ENCODE results near the gene SZRD1. TPM values are rescaled to one million over a fixed set of nuclear protein-coding genes. Genes with fewer than 3 reads are reported as not detected.

The SZRD1 gene
- total and polyA plus RNA-seq, 2 donors (not counting 1 experiment from before 2014, with no cell fraction given), result 92.4 to 110 TPM

GRCh38 chr1:16338961-16339360, 28.1 kb upstream of the SZRD1 start:
- peaks cover 22% of the 10 kb centered on the region for H3K4me1 Mint-ChIP-seq
- Histone ChIP-seq H3K9ac (ENCODE audit: low read length) (no peak overlapping the region), H3K4me1 (ENCODE audit: control insufficient read depth in 2 of 2, insufficient read depth in 2 of 2, low read length in 2 of 2) (peaks cover 0 to 11% of the 10 kb centered on the region in 2 donors), H3K27me3 (replicated peaks in 1 of 4; ENCODE audit: control extremely low read depth in 1 of 4, control insufficient read depth in 3 of 4, insufficient read depth in 4 of 4, low read length in 3 of 4) (no peaks in the 10 kb centered on the region), H2AFZ (ENCODE audit: insufficient read depth, low read depth, low read length, poor library complexity, severe bottlenecking) (no peak overlapping the region), H3K27ac (ENCODE audit: low read length in 2 of 2) (no peak overlapping the region), H3K4me3 (ENCODE audit: control extremely low read depth in 1 of 5, extremely low read depth in 1 of 5, insufficient read depth in 1 of 5, low read depth in 2 of 5, low read length in 4 of 5) (no peak overlapping the region), H3K79me2 (ENCODE audit: control insufficient read depth, insufficient read depth, low read length) (peaks cover 97% of the 10 kb centered on the region), H3K4me2 (replicated peaks; ENCODE audit: low read depth, low read length, poor library complexity, severe bottlenecking) (no peak overlapping the region), H3K36me3 (replicated peaks in 1 of 2; ENCODE audit: control extremely low read depth in 1 of 2, control insufficient read depth in 1 of 2, extremely low read depth in 1 of 2, insufficient read depth in 2 of 2, low read length in 1 of 2) (peaks cover 0 to 3% of the 10 kb centered on the region in 2 experiments), H4K20me1 (ENCODE audit: control insufficient read depth, insufficient read depth, low read length, poor library complexity, severe bottlenecking) (peaks cover 78% of the 10 kb centered on the region), H3K9me3 (ENCODE audit: control extremely low read depth in 1 of 3, control insufficient read depth in 2 of 3, insufficient read depth in 1 of 3, low read length in 2 of 3) (no peaks in the 10 kb centered on the region)
- no peak overlapping the region for H3K4me3 Mint-ChIP-seq
- DNase-seq (no peak), ATAC-seq (ENCODE audit: low read depth) (no peak)
- ChIA-PET POLR2A (no interaction called here), CTCF (no interaction called here)
- H3K9me3 Mint-ChIP-seq (ENCODE audit: insufficient read depth), result no peaks in the 10 kb centered on the region
- intact Hi-C loops (cut with micrococcal nuclease), result no loop called here
- 100% methylated on average over 3 of the region's 5 CpGs for WGBS (ENCODE audit: insufficient coverage)
- H3K27me3 Mint-ChIP-seq, result no peaks in the 10 kb centered on the region
- TF ChIP-seq, protein P1, sequence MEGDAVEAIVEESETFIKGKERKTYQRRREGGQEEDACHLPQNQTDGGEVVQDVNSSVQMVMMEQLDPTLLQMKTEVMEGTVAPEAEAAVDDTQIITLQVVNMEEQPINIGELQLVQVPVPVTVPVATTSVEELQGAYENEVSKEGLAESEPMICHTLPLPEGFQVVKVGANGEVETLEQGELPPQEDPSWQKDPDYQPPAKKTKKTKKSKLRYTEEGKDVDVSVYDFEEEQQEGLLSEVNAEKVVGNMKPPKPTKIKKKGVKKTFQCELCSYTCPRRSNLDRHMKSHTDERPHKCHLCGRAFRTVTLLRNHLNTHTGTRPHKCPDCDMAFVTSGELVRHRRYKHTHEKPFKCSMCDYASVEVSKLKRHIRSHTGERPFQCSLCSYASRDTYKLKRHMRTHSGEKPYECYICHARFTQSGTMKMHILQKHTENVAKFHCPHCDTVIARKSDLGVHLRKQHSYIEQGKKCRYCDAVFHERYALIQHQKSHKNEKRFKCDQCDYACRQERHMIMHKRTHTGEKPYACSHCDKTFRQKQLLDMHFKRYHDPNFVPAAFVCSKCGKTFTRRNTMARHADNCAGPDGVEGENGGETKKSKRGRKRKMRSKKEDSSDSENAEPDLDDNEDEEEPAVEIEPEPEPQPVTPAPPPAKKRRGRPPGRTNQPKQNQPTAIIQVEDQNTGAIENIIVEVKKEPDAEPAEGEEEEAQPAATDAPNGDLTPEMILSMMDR (IDR thresholded peaks at IDR 0.05), result no peak
- TF ChIP-seq EZH2 (IDR thresholded peaks at IDR 0.05; ENCODE audit: borderline replicate concordance, insufficient read depth, low read depth, low read length, poor library complexity, severe bottlenecking), result no peak
- H3K27ac Mint-ChIP-seq, result no peak overlapping the region

GRCh38 chr1:16340673-16341072, 26.4 kb upstream of the SZRD1 start:
- no peak for DNase-seq
- no peak overlapping the region for H3K4me2 ChIP-seq (replicated peaks; ENCODE audit: low read depth, low read length, poor library complexity, severe bottlenecking)
- no peaks in the 10 kb centered on the region for H3K9me3 ChIP-seq (ENCODE audit: control extremely low read depth in 1 of 3, control insufficient read depth in 2 of 3, insufficient read depth in 1 of 3, low read length in 2 of 3)
- peaks cover 97% of the 10 kb centered on the region for H3K79me2 ChIP-seq (ENCODE audit: control insufficient read depth, insufficient read depth, low read length)
- no peak overlapping the region for H2AFZ ChIP-seq (ENCODE audit: insufficient read depth, low read depth, low read length, poor library complexity, severe bottlenecking)
- no peak overlapping the region for H3K9ac ChIP-seq (ENCODE audit: low read length)
- ATAC-seq (ENCODE audit: low read depth), result no peak
- intact Hi-C loops (cut with micrococcal nuclease), result no loop called here
- no CpG with 5 or more reads among the region's 1 CpG for WGBS (ENCODE audit: insufficient coverage)
- H3K4me3 Mint-ChIP-seq, result no peak overlapping the region
- TF ChIP-seq EZH2 (IDR thresholded peaks at IDR 0.05; ENCODE audit: borderline replicate concordance, insufficient read depth, low read depth, low read length, poor library complexity, severe bottlenecking), result no peak
- TF ChIP-seq, protein P1 (IDR thresholded peaks at IDR 0.05), result no peak
- H3K27ac ChIP-seq (ENCODE audit: low read length in 2 of 2), result no peak overlapping the region
- no peaks in the 10 kb centered on the region for H3K27me3 Mint-ChIP-seq
- H3K36me3 ChIP-seq (replicated peaks in 1 of 2; ENCODE audit: control extremely low read depth in 1 of 2, control insufficient read depth in 1 of 2, extremely low read depth in 1 of 2, insufficient read depth in 2 of 2, low read length in 1 of 2), result peaks cover 0 to 3% of the 10 kb centered on the region in 2 experiments
- ChIA-PET CTCF (no interaction called here), POLR2A (no interaction called here)
- H3K9me3 Mint-ChIP-seq (ENCODE audit: insufficient read depth), result no peaks in the 10 kb centered on the region
- no peaks in the 10 kb centered on the region for H3K27me3 ChIP-seq (replicated peaks in 1 of 4; ENCODE audit: control extremely low read depth in 1 of 4, control insufficient read depth in 3 of 4, insufficient read depth in 4 of 4, low read length in 3 of 4)
- H3K27ac Mint-ChIP-seq, result no peak overlapping the region
- H4K20me1 ChIP-seq (ENCODE audit: control insufficient read depth, insufficient read depth, low read length, poor library complexity, severe bottlenecking), result peaks cover 72% of the 10 kb centered on the region
- peaks cover 15% of the 10 kb centered on the region for H3K4me1 Mint-ChIP-seq
- H3K4me3 ChIP-seq (ENCODE audit: control extremely low read depth in 1 of 5, extremely low read depth in 1 of 5, insufficient read depth in 1 of 5, low read depth in 2 of 5, low read length in 4 of 5), result no peak overlapping the region
- peaks cover 0 to 6% of the 10 kb centered on the region in 2 donors for H3K4me1 ChIP-seq (ENCODE audit: control insufficient read depth in 2 of 2, insufficient read depth in 2 of 2, low read length in 2 of 2)

Data from B cell (primary cell).